Trophoblast cell (in vitro differentiated cells and primary cell): ENCODE results near the gene RAB11FIP5.

Experiments used
- DNase-seq, 2 donors: peaks; one replicate each; pipeline ENCODE4 v3.0.0-alpha.2; 2016
- H2AFZ ChIP-seq: 2 replicates; pipeline ENCODE4 v1.6.1; 2013; ENCODE audit warnings: low read length, moderate library complexity, mild to moderate bottlenecking; ENCODE audit not compliant: insufficient read depth, poor library complexity
- H2AK5ac ChIP-seq: 2 replicates; pipeline ENCODE4 v1.6.1; 2013; ENCODE audit warnings: mild to moderate bottlenecking, low read length
- H2BK120ac ChIP-seq: 2 replicates; pipeline ENCODE4 v1.6.1; 2013; ENCODE audit warnings: low read length, mild to moderate bottlenecking, moderate library complexity; ENCODE audit not compliant: insufficient read depth, poor library complexity
- H2BK12ac ChIP-seq: 2 replicates; pipeline ENCODE4 v1.6.1; 2013; ENCODE audit warnings: mild to moderate bottlenecking, low read length, moderate library complexity
- H2BK5ac ChIP-seq: 2 replicates; pipeline ENCODE4 v1.6.1; 2013; ENCODE audit warnings: low read length, low read depth, moderate library complexity, mild to moderate bottlenecking; ENCODE audit not compliant: poor library complexity
- H3K14ac ChIP-seq: 2 replicates; pipeline ENCODE4 v1.6.1; 2013; ENCODE audit warnings: mild to moderate bottlenecking, low read length
- H3K18ac ChIP-seq: 2 replicates; pipeline ENCODE4 v1.6.1; 2013; ENCODE audit warnings: mild to moderate bottlenecking, low read length
- H3K23ac ChIP-seq: 2 replicates; pipeline ENCODE4 v1.6.1; 2013; ENCODE audit warnings: low read length
- H3K27ac ChIP-seq: 2 replicates; pipeline ENCODE4 v1.5.1; 2013; ENCODE audit warnings: low read depth, mild to moderate bottlenecking, inconsistent platforms, low read length, moderate library complexity
- H3K27me3 ChIP-seq: 2 replicates; pipeline ENCODE4 v1.6.1; 2013; ENCODE audit warnings: inconsistent platforms, mild to moderate bottlenecking, low read length, moderate library complexity; ENCODE audit not compliant: insufficient read depth
- H3K36me3 ChIP-seq, 2 experiments: 1 replicate in 1 of 2; 2 replicates in 1 of 2; pipeline ENCODE4 v1.6.1; 2013; ENCODE audit warnings: low read length in 2 of 2, mild to moderate bottlenecking in 2 of 2, moderate library complexity in 1 of 2; ENCODE audit not compliant: insufficient read depth in 2 of 2, control insufficient read depth in 1 of 2
- H3K4ac ChIP-seq: 2 replicates; pipeline ENCODE4 v1.6.1; 2013; ENCODE audit warnings: low read depth, mild to moderate bottlenecking, low read length, moderate library complexity
- H3K4me1 ChIP-seq, 2 experiments: 1 replicate in 1 of 2; 2 replicates in 1 of 2; pipeline ENCODE4 v1.6.1; 2013; ENCODE audit warnings: low read length in 2 of 2, mild to moderate bottlenecking in 2 of 2, moderate library complexity in 1 of 2; ENCODE audit not compliant: insufficient read depth in 2 of 2, control insufficient read depth in 1 of 2
- H3K4me2 ChIP-seq: 2 replicates; pipeline ENCODE4 v1.6.1; 2013; ENCODE audit warnings: inconsistent platforms, mild to moderate bottlenecking, low read length, moderate library complexity
- H3K4me3 ChIP-seq: 2 replicates; pipeline ENCODE4 v1.5.1; 2013; ENCODE audit warnings: mild to moderate bottlenecking, low read depth, low read length, inconsistent platforms
- H3K79me1 ChIP-seq: one replicate; pipeline ENCODE4 v1.6.1; 2013; ENCODE audit warnings: low read length
- H3K79me2 ChIP-seq: 2 replicates; pipeline ENCODE4 v1.6.1; 2013; ENCODE audit warnings: low read length, mild to moderate bottlenecking; ENCODE audit not compliant: control insufficient read depth, insufficient read depth, poor library complexity
- H3K9ac ChIP-seq: 2 replicates; pipeline ENCODE4 v1.6.1; 2013; ENCODE audit warnings: mild to moderate bottlenecking, low read length
- H3K9me3 ChIP-seq: 2 replicates; pipeline ENCODE4 v1.6.1; 2013; ENCODE audit warnings: low read depth, mild to moderate bottlenecking, control low read depth, inconsistent platforms, low read length; ENCODE audit not compliant: insufficient read depth
- H4K12ac ChIP-seq: 2 replicates; pipeline ENCODE4 v1.6.1; 2013; ENCODE audit warnings: low read depth, mild to moderate bottlenecking, low read length, moderate library complexity
- H4K8ac ChIP-seq: 2 replicates; pipeline ENCODE4 v1.6.1; 2013; ENCODE audit warnings: low read depth, mild to moderate bottlenecking, low read length, moderate library complexity
- H4K91ac ChIP-seq: one replicate; pipeline ENCODE4 v1.6.1; 2013; ENCODE audit warnings: low read depth, mild to moderate bottlenecking, low read length, moderate library complexity
- WGBS: extraction: QIAGEN DNeasy Blood & Tissue Kit; methylation state at CpG from one replicate; pipeline ENCODE4 v1.1.7; 2013; ENCODE audit warnings: missing lambda C conversion rate; ENCODE audit not compliant: insufficient read length, insufficient coverage; ENCODE audit errors: extremely low coverage; 5-methylcytosine and 5-hydroxymethylcytosine counted together

Gene RAB11FIP5

GRCh38 chr2:73079636-73080035 is 33.1 kb downstream of the RAB11FIP5 start:
- no peak overlapping the region for H2BK5ac ChIP-seq
- H3K9ac ChIP-seq = no peak overlapping the region
- peaks cover 20 to 25% of the 10 kb centered on the region in 2 experiments for H3K36me3 ChIP-seq
- no peak overlapping the region for H3K4me3 ChIP-seq
- no peak overlapping the region for H3K23ac ChIP-seq
- H3K9me3 ChIP-seq = no peaks in the 10 kb centered on the region
- H3K4me1 ChIP-seq = peaks cover 11 to 12% of the 10 kb centered on the region in 2 experiments
- H4K91ac ChIP-seq = no peak overlapping the region
- no peak overlapping the region for H3K14ac ChIP-seq
- no CpG with 5 or more reads among the region's 9 CpGs for WGBS
- H3K27me3 ChIP-seq = no peaks in the 10 kb centered on the region
- DNase-seq = no peak
- no peak overlapping the region for H3K18ac ChIP-seq
- H3K79me2 ChIP-seq = no peaks in the 10 kb centered on the region
- no peak overlapping the region for H2BK120ac ChIP-seq
- H2BK12ac ChIP-seq = no peak overlapping the region
- no peak overlapping the region for H2AFZ ChIP-seq
- H3K4ac ChIP-seq = no peak overlapping the region
- H3K79me1 ChIP-seq = no peaks in the 10 kb centered on the region
- no peak overlapping the region for H4K8ac ChIP-seq
- no peak overlapping the region for H3K4me2 ChIP-seq
- H2AK5ac ChIP-seq = no peak overlapping the region
- H3K27ac ChIP-seq = no peak overlapping the region
- no peak overlapping the region for H4K12ac ChIP-seq

GRCh38 chr2:73078457-73079411 is 34.0 kb downstream of the RAB11FIP5 start:
- H3K14ac ChIP-seq = no peak overlapping the region
- no peak overlapping the region for H2AFZ ChIP-seq
- H3K9me3 ChIP-seq = no peaks in the 10 kb centered on the region
- no peaks in the 10 kb centered on the region for H3K27me3 ChIP-seq
- peaks cover 14 to 18% of the 10 kb centered on the region in 2 experiments for H3K36me3 ChIP-seq
- H2BK5ac ChIP-seq = no peak overlapping the region
- no peak overlapping the region for H3K4me3 ChIP-seq
- H2BK120ac ChIP-seq = no peak overlapping the region
- H4K8ac ChIP-seq = no peak overlapping the region
- no peak overlapping the region for H3K9ac ChIP-seq
- H3K4me2 ChIP-seq = no peak overlapping the region
- H2BK12ac ChIP-seq = no peak overlapping the region
- H4K91ac ChIP-seq = no peak overlapping the region
- H3K27ac ChIP-seq = no peak overlapping the region
- H3K23ac ChIP-seq = no peak overlapping the region
- no peaks in the 10 kb centered on the region for H3K79me2 ChIP-seq
- no peak overlapping the region for H4K12ac ChIP-seq
- no peak overlapping the region for H2AK5ac ChIP-seq
- H3K18ac ChIP-seq = no peak overlapping the region
- H3K79me1 ChIP-seq = no peaks in the 10 kb centered on the region
- no peak overlapping the region for H3K4ac ChIP-seq
- no peak for DNase-seq
- WGBS = no CpG with 5 or more reads among the region's 13 CpGs
- H3K4me1 ChIP-seq = peaks cover 11 to 12% of the 10 kb centered on the region in 2 experiments

GRCh38 chr2:73077424-73077795 is 35.3 kb downstream of the RAB11FIP5 start:
- no CpG with 5 or more reads among the region's 1 CpG for WGBS
- H3K9me3 ChIP-seq = no peaks in the 10 kb centered on the region
- H2AFZ ChIP-seq = no peak overlapping the region
- no peak overlapping the region for H2AK5ac ChIP-seq
- H4K12ac ChIP-seq = no peak overlapping the region
- no peak overlapping the region for H3K18ac ChIP-seq
- H3K27me3 ChIP-seq = no peaks in the 10 kb centered on the region
- peaks cover 11 to 12% of the 10 kb centered on the region in 2 experiments for H3K4me1 ChIP-seq
- H3K79me2 ChIP-seq = no peaks in the 10 kb centered on the region
- no peaks in the 10 kb centered on the region for H3K79me1 ChIP-seq
- no peak overlapping the region for H2BK12ac ChIP-seq
- H3K4ac ChIP-seq = no peak overlapping the region
- H3K27ac ChIP-seq = no peak overlapping the region
- H3K14ac ChIP-seq = no peak overlapping the region
- no peak overlapping the region for H4K91ac ChIP-seq
- H2BK120ac ChIP-seq = no peak overlapping the region
- no peak overlapping the region for H4K8ac ChIP-seq
- no peak overlapping the region for H3K4me3 ChIP-seq
- no peak for DNase-seq
- H3K36me3 ChIP-seq = peaks cover 13 to 18% of the 10 kb centered on the region in 2 experiments
- H3K23ac ChIP-seq = no peak overlapping the region
- no peak overlapping the region for H3K9ac ChIP-seq
- H3K4me2 ChIP-seq = no peak overlapping the region
- H2BK5ac ChIP-seq = no peak overlapping the region

GRCh38 chr2:73076701-73077423 is 35.9 kb downstream of the RAB11FIP5 start:
- Histone ChIP-seq H3K14ac (no peak overlapping the region), H3K9ac (no peak overlapping the region), H3K4ac (no peak overlapping the region), H2BK120ac (no peak overlapping the region), H4K12ac (no peak overlapping the region), H4K91ac (no peak overlapping the region), H3K4me1 (peaks cover 14 to 15% of the 10 kb centered on the region in 2 experiments), H3K79me1 (peaks cover 2% of the 10 kb centered on the region), H4K8ac (no peak overlapping the region), H3K27ac (no peak overlapping the region), H3K36me3 (peaks cover 13 to 18% of the 10 kb centered on the region in 2 experiments), H3K79me2 (no peaks in the 10 kb centered on the region), H2BK12ac (no peak overlapping the region), H3K27me3 (no peaks in the 10 kb centered on the region), H2BK5ac (no peak overlapping the region), H3K4me3 (no peak overlapping the region), H2AK5ac (no peak overlapping the region), H3K9me3 (no peaks in the 10 kb centered on the region), H3K18ac (no peak overlapping the region), H3K23ac (no peak overlapping the region), H3K4me2 (no peak overlapping the region), H2AFZ (no peak overlapping the region)
- WGBS = no CpG with 5 or more reads among the region's 8 CpGs
- no peak for DNase-seq
